ENCODE data around the gene NID1.
"Not testable (repeated sequence)": the region's sequence is repeated elsewhere in the genome, so short reads cannot be mapped to it uniquely, and the experiment has no call there.

Gene NID1

GRCh38 chr1:236025836-236026235, 39.1 kb downstream of the NID1 start:
- DNase-seq (ENCODE audit: low read depth in 2 of 2): no peak

- DNase-seq (ENCODE audit: low read depth in 2 of 2): no peak
Measured at GRCh38 chr1:236024641-236025040, 40.2 kb downstream of the NID1 start.

GRCh38 chr1:236023926-236024565, 40.8 kb downstream of the NID1 start:
- DNase-seq (ENCODE audit: low read depth in 2 of 2): no peak

GRCh38 chr1:236021424-236022135, 43.3 kb downstream of the NID1 start:
- no peak for DNase-seq (ENCODE audit: low read depth in 2 of 2)

- no peak for DNase-seq (ENCODE audit: low read depth in 2 of 2)
Measured at GRCh38 chr1:236020359-236021219, 44.3 kb downstream of the NID1 start.

- DNase-seq (ENCODE audit: low read depth in 2 of 2): no peak
Measured at GRCh38 chr1:236018885-236019453, 45.9 kb downstream of the NID1 start.

GRCh38 chr1:236016782-236017400, 48.0 kb downstream of the NID1 start:
- DNase-seq (ENCODE audit: low read depth in 2 of 2): no peak

- DNase-seq (ENCODE audit: low read depth in 2 of 2): no peak
Measured at GRCh38 chr1:236016083-236016482, 48.8 kb downstream of the NID1 start.

- no peak for DNase-seq (ENCODE audit: low read depth in 2 of 2)
Measured at GRCh38 chr1:236015539-236015938, 49.4 kb downstream of the NID1 start.

- no peak for DNase-seq (ENCODE audit: low read depth in 2 of 2)
Measured at GRCh38 chr1:236013330-236013729, 51.6 kb downstream of the NID1 start.

GRCh38 chr1:236011641-236012040, 53.2 kb downstream of the NID1 start:
- no peak for DNase-seq (ENCODE audit: low read depth in 2 of 2)

GRCh38 chr1:236010443-236010842, 54.4 kb downstream of the NID1 start:
- DNase-seq (ENCODE audit: low read depth in 2 of 2): no peak

- no peak for DNase-seq (ENCODE audit: low read depth in 2 of 2)
Measured at GRCh38 chr1:236009857-236010256, 55.0 kb downstream of the NID1 start.

- no peak for DNase-seq (ENCODE audit: low read depth in 2 of 2)
Measured at GRCh38 chr1:236009191-236009590, 55.7 kb downstream of the NID1 start.

- DNase-seq (ENCODE audit: low read depth in 2 of 2): no peak
Measured at GRCh38 chr1:236007781-236008180, 57.1 kb downstream of the NID1 start.

- DNase-seq (ENCODE audit: low read depth in 2 of 2): not testable (repeated sequence)
Measured at GRCh38 chr1:236003058-236003457, 61.8 kb downstream of the NID1 start.

GRCh38 chr1:236002572-236002971, 62.3 kb downstream of the NID1 start:
- DNase-seq (ENCODE audit: low read depth in 2 of 2): no peak

GRCh38 chr1:236002025-236002390, 62.9 kb downstream of the NID1 start:
- no peak for DNase-seq (ENCODE audit: low read depth in 2 of 2)

- DNase-seq (ENCODE audit: low read depth in 2 of 2): no peak
Measured at GRCh38 chr1:236000781-236001180, 64.1 kb downstream of the NID1 start.

- peak; percentile 22 to 37 for DNase-seq (ENCODE audit: low read depth in 2 of 2)
Measured at GRCh38 chr1:235999259-235999925, 65.5 kb downstream of the NID1 start.

GRCh38 chr1:235998812-235999211, 66.1 kb downstream of the NID1 start:
- DNase-seq (ENCODE audit: low read depth in 2 of 2): peak in 1 of 2 donors; percentile 9
